MM.1S (cell line): ENCODE data around the gene NME7.

Source experiments
- DNase-seq: peaks from one replicate; pipeline ENCODE4 v3.0.0-alpha.2; 2015
- H2AFZ ChIP-seq: fragments of 300-600 bp; sonication (generic); 2 replicates; pipeline ENCODE4 v1.6.0; 2016; ENCODE audit warnings: antibody characterized with exemption, low read length
- H3F3A ChIP-seq: fragments of 300-600 bp; sonication (generic); 2 replicates; pipeline ENCODE4 v1.6.1; 2016; ENCODE audit warnings: mild to moderate bottlenecking, antibody characterized with exemption, low read length, moderate library complexity, mixed read lengths; ENCODE audit not compliant: insufficient read depth
- H3K27ac ChIP-seq: fragments of 300-600 bp; sonication (generic); 2 replicates; pipeline ENCODE4 v1.5.1; 2016; ENCODE audit warnings: mild to moderate bottlenecking, low read length
- H3K27me3 ChIP-seq: fragments of 300-600 bp; sonication (generic); replicated peaks from 2 replicates; pipeline ENCODE4 v1.6.0; 2016; ENCODE audit warnings: low read length; ENCODE audit not compliant: insufficient read depth
- H3K36me3 ChIP-seq: fragments of 300-600 bp; sonication (generic); replicated peaks from 2 replicates; pipeline ENCODE4 v1.6.1; 2016; ENCODE audit warnings: mild to moderate bottlenecking, low read length, mixed read lengths; ENCODE audit not compliant: insufficient read depth
- H3K4me1 ChIP-seq: fragments of 300-600 bp; sonication (generic); 2 replicates; pipeline ENCODE4 v1.6.1; 2016; ENCODE audit warnings: low read length, mixed read lengths
- H3K4me2 ChIP-seq: fragments of 300-600 bp; sonication (generic); 2 replicates; pipeline ENCODE4 v1.6.0; 2016; ENCODE audit warnings: low read depth, low read length
- H3K4me3 ChIP-seq: fragments of 300-600 bp; sonication (generic); 2 replicates; pipeline ENCODE4 v1.5.1; 2016; ENCODE audit warnings: low read length, mixed read lengths
- H3K79me2 ChIP-seq: fragments of 300-600 bp; sonication (generic); 2 replicates; pipeline ENCODE4 v1.6.1; 2016; ENCODE audit warnings: mixed run types, low read length, mixed read lengths
- H3K9ac ChIP-seq: fragments of 300-600 bp; sonication (generic); 2 replicates; pipeline ENCODE4 v1.6.1; 2016; ENCODE audit warnings: low read length, mixed read lengths
- H3K9me2 ChIP-seq: fragments of 300-600 bp; sonication (generic); replicated peaks from 2 replicates; pipeline ENCODE4 v1.6.1; 2016; ENCODE audit warnings: mild to moderate bottlenecking, low read length, mixed read lengths; ENCODE audit not compliant: insufficient read depth
- H3K9me3 ChIP-seq: fragments of 300-600 bp; sonication (generic); replicated peaks from 2 replicates; pipeline ENCODE4 v1.6.1; 2016; ENCODE audit warnings: mild to moderate bottlenecking, low read length, mixed read lengths; ENCODE audit not compliant: insufficient read depth
- H4K20me1 ChIP-seq: fragments of 300-600 bp; sonication (generic); 2 replicates; pipeline ENCODE4 v1.6.1; 2016; ENCODE audit warnings: mild to moderate bottlenecking, low read length, moderate library complexity, mixed read lengths; ENCODE audit not compliant: insufficient read depth
- EZH2 ChIP-seq: fragments of 300-600 bp; sonication (generic); optimal IDR thresholded peaks from 2 replicates; pipeline ENCODE3; 2017; ENCODE audit warnings: low read depth, mild to moderate bottlenecking, antibody characterized with exemption, low read length, mixed read lengths
- EZH2phosphoT487 ChIP-seq: fragments of 300-600 bp; sonication (generic); IDR thresholded peaks from 2 replicates; pipeline ENCODE4 v1.6.1; 2018; ENCODE audit warnings: antibody characterized with exemption, low read length
- TF ChIP-seq, protein P1 (sequence below): fragments of 300-600 bp; sonication (generic); IDR thresholded peaks from 2 replicates; pipeline ENCODE4 v1.5.1; 2016; ENCODE audit warnings: antibody characterized with exemption, low read length, mixed read lengths

Gene NME7

DNA sequence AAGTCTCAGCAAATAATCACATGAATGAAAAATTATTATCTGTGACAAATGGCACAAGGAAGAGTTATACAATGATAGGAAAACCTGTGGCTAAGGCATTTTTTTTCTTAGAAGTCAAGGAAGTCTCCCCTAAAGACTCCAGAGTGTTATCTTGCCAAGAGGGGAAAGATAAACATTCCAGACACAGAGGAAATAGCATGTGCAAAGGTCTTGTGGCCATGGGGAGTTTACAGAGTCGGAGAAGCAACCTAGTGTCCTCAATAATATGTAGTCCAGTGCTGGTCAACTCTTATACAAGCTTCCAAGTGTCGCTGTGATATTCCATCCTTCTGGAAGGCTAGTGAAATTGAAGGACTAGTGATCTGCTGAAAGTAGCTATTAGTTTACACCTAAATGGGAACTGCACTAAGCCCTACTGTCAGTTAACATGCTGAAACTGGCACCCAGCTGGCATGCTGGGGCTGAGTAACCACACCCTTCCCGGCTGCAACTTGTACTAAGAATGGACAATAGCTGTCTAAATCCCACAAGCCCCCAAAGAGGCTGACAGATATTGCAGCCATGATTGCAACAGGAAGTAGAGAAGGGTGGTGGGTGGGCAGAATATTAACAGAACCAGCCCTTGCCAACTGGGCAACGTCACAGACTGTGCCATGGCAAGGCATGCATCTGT, 272.6 kb downstream of the NME7 start:
- no peak overlapping the region for H3K27ac ChIP-seq
- no peaks in the 10 kb centered on the region for H3K9me3 ChIP-seq
- no peak overlapping the region for H3K4me3 ChIP-seq
- no peaks in the 10 kb centered on the region for H3F3A ChIP-seq
- TF ChIP-seq EZH2 = no peak
- TF ChIP-seq, protein P1, sequence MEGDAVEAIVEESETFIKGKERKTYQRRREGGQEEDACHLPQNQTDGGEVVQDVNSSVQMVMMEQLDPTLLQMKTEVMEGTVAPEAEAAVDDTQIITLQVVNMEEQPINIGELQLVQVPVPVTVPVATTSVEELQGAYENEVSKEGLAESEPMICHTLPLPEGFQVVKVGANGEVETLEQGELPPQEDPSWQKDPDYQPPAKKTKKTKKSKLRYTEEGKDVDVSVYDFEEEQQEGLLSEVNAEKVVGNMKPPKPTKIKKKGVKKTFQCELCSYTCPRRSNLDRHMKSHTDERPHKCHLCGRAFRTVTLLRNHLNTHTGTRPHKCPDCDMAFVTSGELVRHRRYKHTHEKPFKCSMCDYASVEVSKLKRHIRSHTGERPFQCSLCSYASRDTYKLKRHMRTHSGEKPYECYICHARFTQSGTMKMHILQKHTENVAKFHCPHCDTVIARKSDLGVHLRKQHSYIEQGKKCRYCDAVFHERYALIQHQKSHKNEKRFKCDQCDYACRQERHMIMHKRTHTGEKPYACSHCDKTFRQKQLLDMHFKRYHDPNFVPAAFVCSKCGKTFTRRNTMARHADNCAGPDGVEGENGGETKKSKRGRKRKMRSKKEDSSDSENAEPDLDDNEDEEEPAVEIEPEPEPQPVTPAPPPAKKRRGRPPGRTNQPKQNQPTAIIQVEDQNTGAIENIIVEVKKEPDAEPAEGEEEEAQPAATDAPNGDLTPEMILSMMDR = no peak
- no peak for TF ChIP-seq EZH2phosphoT487
- no peaks in the 10 kb centered on the region for H3K79me2 ChIP-seq
- H3K4me1 ChIP-seq = no peaks in the 10 kb centered on the region
- no peak overlapping the region for H2AFZ ChIP-seq
- no peak overlapping the region for H3K9ac ChIP-seq
- no peaks in the 10 kb centered on the region for H3K27me3 ChIP-seq
- no peaks in the 10 kb centered on the region for H3K36me3 ChIP-seq
- H4K20me1 ChIP-seq = no peaks in the 10 kb centered on the region
- DNase-seq = no peak
- H3K4me2 ChIP-seq = no peak overlapping the region
- H3K9me2 ChIP-seq = no peaks in the 10 kb centered on the region

DNA sequence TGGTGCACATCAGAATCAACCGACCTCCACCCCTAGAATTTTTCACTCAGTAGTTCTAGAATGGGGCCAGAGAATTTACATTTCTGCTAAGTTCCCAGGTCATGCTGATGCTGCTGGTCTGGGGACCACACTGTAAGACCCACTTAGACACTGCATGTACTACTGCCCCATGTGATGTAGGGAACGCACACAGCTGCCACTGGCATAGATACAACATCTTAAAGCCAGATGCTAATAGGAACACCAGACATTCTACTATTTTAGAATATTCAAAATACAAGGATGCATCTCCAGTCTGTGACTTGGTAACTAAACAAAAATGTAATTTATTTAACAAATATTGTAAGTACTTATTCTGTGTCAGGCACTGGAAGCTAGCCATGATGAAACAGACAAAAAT, 275.2 kb downstream of the NME7 start:
- no peaks in the 10 kb centered on the region for H3K79me2 ChIP-seq
- H3K27me3 ChIP-seq = no peaks in the 10 kb centered on the region
- H3K9me3 ChIP-seq = no peaks in the 10 kb centered on the region
- H4K20me1 ChIP-seq = no peaks in the 10 kb centered on the region
- no peak overlapping the region for H3K4me3 ChIP-seq
- TF ChIP-seq, protein P1 = no peak
- TF ChIP-seq EZH2phosphoT487 = no peak
- no peak for TF ChIP-seq EZH2
- H3K4me2 ChIP-seq = no peak overlapping the region
- H3K9me2 ChIP-seq = no peaks in the 10 kb centered on the region
- no peak for DNase-seq
- H3K36me3 ChIP-seq = no peaks in the 10 kb centered on the region
- H3K4me1 ChIP-seq = no peaks in the 10 kb centered on the region
- H3K27ac ChIP-seq = no peak overlapping the region
- no peak overlapping the region for H2AFZ ChIP-seq
- no peak overlapping the region for H3K9ac ChIP-seq
- no peaks in the 10 kb centered on the region for H3F3A ChIP-seq

DNA sequence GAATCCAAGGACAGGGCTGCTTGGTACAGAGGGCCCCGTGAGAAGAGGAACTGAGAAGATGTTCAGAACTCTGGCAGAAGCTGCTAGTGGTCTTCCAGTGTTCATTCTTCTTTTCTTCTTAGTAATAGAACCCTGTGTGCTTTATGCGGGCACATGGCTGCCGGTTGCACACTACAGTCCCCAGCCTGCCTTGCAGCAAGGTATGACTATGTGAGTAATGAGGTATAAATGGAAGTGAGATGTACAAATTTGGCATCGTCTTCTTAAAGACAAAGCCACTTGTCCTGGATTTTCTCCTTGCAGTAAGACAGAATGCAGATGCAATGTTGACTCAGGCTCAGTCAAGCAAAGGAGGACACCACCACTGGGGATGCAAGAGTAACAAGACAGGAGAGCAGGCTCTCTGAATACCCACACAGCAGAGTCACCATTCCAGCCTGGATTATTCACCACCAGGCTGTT, 276.1 kb downstream of the NME7 start:
- no peaks in the 10 kb centered on the region for H4K20me1 ChIP-seq
- H3K4me2 ChIP-seq = no peak overlapping the region

More for the DNA sequence above, 276.1 kb downstream of the NME7 start:
- H3K36me3 ChIP-seq = no peaks in the 10 kb centered on the region
- H2AFZ ChIP-seq = no peak overlapping the region
- no peak overlapping the region for H3K27ac ChIP-seq
- no peak overlapping the region for H3K4me3 ChIP-seq
- H3K9ac ChIP-seq = no peak overlapping the region
- no peak for TF ChIP-seq EZH2
- TF ChIP-seq EZH2phosphoT487 = no peak
- TF ChIP-seq, protein P1 = no peak
- no peaks in the 10 kb centered on the region for H3K27me3 ChIP-seq
- H3K9me2 ChIP-seq = no peaks in the 10 kb centered on the region
- no peaks in the 10 kb centered on the region for H3F3A ChIP-seq
- no peaks in the 10 kb centered on the region for H3K4me1 ChIP-seq
- no peaks in the 10 kb centered on the region for H3K9me3 ChIP-seq
- H3K79me2 ChIP-seq = no peaks in the 10 kb centered on the region
- DNase-seq = no peak
